Lower leg skin (tissue), 4 donors: Measurements from ENCODE around the gene MAMSTR. TPM values are rescaled to one million over a fixed set of nuclear protein-coding genes. Genes with fewer than 3 reads are reported as not detected.

Experiments
- DNase-seq, 2 donors: peaks; one replicate each; pipeline ENCODE4 v3.0.0-alpha.2; 2019; ENCODE audit warnings: low spot score in 2 of 2
- H3K4me3 ChIP-seq: fragments of 200-600 bp; sonication (generic); 2 replicates; pipeline ENCODE4 v1.5.1; 2017; ENCODE audit warnings: mild to moderate bottlenecking, low read depth; ENCODE audit not compliant: poor library complexity, severe bottlenecking
- POLR2A ChIP-seq, 2 donors: fragments of 450-650 bp; IDR thresholded peaks; one replicate each; pipeline ENCODE4 v1.6.1; 2016 to 2017; ENCODE audit warnings: antibody characterized with exemption in 2 of 2, mild to moderate bottlenecking in 1 of 2, moderate library complexity in 1 of 2
- WGBS, 2 donors: methylation state at CpG; one replicate each; pipeline ENCODE4 v1.1.5; 2018; 5-methylcytosine and 5-hydroxymethylcytosine counted together
- intact Hi-C: fragments of 100-400 bp; cut with DNase I; formaldehyde crosslinking; loops from one replicate; pipeline ENCODE4 v1.15.0; 2023; ENCODE audit warnings: low total_unique reads
- total RNA-seq, 4 donors: library from RNA; depleted of rRNA; stranded (reverse); fragments of >200 nt; gene quantifications; one replicate each; pipeline ENCODE4 v1.1.0, GENCODE V29; 2016
- TF ChIP-seq, protein P1 (sequence below), 3 donors: fragments of 450-650 bp; IDR thresholded peaks; one replicate each; pipeline ENCODE4 v1.5.1; 2016; ENCODE audit warnings: antibody characterized with exemption in 3 of 3, mild to moderate bottlenecking in 3 of 3, moderate library complexity in 2 of 3

The MAMSTR gene
- total RNA-seq, 4 donors from 2014 or later, result 0.42 to 0.74 (median 0.63) TPM

DNA sequence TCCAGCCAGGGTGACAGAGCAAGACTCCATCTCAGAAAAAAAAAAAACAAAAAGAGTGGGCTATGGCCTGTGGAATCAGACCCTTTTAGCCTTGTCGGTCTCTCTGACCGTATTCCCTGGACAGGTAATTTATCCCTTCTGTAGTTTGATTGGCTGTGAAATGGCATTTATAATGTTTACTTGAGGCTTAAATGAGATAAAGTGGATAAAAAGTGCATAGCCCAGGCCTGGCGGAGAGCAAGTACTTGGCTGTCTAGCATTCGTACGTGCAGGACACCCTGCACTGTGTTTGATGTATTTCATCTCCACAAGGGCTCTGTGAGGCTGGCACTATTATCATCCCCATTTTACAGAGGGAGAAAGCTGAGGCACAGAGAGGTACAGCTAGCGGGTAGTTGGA is 53.7 kb downstream of the MAMSTR start:
- 92 to 94% methylated on average over 6 of the region's 6 CpGs for WGBS, 2 donors

DNA sequence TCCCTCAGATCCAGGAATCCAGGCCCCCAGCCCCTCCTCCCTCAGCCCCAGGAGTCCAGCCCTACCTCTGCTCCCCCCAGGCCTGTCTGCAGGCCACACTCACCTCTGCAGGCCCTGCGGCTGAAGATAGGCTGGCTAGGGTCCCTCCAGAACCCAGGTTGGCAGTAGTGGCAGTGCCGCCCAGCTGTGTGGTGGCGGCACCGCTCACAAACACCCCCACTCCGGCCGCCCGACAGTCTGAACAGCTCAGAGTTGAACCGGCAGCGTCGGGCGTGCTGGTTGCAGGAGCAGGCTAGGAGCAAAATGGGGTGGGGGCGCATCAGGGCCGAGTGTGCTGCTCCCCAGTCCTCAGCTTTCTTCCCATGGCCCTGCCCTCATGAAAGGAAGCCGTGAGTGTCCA is 55.0 kb downstream of the MAMSTR start:
- intact Hi-C loops, result no loop called here

More for the DNA sequence above, 53.7 kb downstream of the MAMSTR start:
- H3K4me3 ChIP-seq, result no peak overlapping the region
- no peak for DNase-seq
- intact Hi-C loops, result no loop called here
- TF ChIP-seq, protein P1, sequence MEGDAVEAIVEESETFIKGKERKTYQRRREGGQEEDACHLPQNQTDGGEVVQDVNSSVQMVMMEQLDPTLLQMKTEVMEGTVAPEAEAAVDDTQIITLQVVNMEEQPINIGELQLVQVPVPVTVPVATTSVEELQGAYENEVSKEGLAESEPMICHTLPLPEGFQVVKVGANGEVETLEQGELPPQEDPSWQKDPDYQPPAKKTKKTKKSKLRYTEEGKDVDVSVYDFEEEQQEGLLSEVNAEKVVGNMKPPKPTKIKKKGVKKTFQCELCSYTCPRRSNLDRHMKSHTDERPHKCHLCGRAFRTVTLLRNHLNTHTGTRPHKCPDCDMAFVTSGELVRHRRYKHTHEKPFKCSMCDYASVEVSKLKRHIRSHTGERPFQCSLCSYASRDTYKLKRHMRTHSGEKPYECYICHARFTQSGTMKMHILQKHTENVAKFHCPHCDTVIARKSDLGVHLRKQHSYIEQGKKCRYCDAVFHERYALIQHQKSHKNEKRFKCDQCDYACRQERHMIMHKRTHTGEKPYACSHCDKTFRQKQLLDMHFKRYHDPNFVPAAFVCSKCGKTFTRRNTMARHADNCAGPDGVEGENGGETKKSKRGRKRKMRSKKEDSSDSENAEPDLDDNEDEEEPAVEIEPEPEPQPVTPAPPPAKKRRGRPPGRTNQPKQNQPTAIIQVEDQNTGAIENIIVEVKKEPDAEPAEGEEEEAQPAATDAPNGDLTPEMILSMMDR (IDR thresholded peaks at IDR 0.05), result no peak
- no peak for TF ChIP-seq POLR2A (IDR thresholded peaks at IDR 0.05)

DNA sequence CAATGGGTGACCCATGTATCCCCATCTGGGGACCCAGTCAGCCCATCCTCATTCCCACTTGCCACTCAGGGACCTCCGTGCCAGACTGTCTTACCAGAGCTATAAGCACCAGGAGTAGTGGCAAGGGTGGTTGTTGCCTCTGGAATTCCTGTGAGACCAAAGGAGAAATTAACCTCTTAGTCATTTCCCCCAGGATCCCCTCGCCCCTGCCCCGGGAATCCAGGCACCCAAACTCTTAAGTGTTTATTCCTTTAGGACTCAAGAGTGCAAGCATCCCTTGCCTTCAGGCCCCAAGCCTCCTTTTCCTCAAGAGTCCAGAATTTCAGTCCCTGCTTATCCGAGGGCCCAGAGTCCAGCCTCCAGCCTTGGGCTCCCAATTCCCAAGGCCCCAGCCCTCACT is 55.9 kb downstream of the MAMSTR start:
- TF ChIP-seq, protein P1 (IDR thresholded peaks at IDR 0.05), result no peak
- no peak for TF ChIP-seq POLR2A (IDR thresholded peaks at IDR 0.05)
- DNase-seq, result no peak
- H3K4me3 ChIP-seq, result no peak overlapping the region
- intact Hi-C loops, result no loop called here
- WGBS, 2 donors, result 94 to 95% methylated on average over 4 of the region's 4 CpGs

More for the DNA sequence above, 55.0 kb downstream of the MAMSTR start:
- WGBS, 2 donors, result 86 to 91% methylated on average over 11 to 14 of the region's 14 CpGs
- H3K4me3 ChIP-seq, result no peak overlapping the region
- no peak for DNase-seq
- TF ChIP-seq POLR2A (IDR thresholded peaks at IDR 0.05), result no peak
- TF ChIP-seq, protein P1 (IDR thresholded peaks at IDR 0.05), result no peak

Other genes with a start within 250 kb of the MAMSTR start
- gene LMTK3, start 207.9 kb downstream of the MAMSTR start, total RNA-seq, result 1 to 10 TPM; 5.3 to 6.7 (median 5.8) TPM
- gene SULT2B1, start 167.6 kb downstream of the MAMSTR start, total RNA-seq, result 100 to 1,000 TPM; 119 to 191 (median 166) TPM
- 1 to 10 TPM in 2 of 4 donors, not detected in 2; 1.7 to 2.1 TPM for gene SPACA4, start 113.0 kb downstream of the MAMSTR start, total RNA-seq
- gene FAM83E, start 104.6 kb downstream of the MAMSTR start, total RNA-seq, result 1 to 10 TPM in 2 of 4 donors, under 1 TPM in 2; 0.53 to 8.2 (median 3.8) TPM
- gene RPL18, start 100.5 kb downstream of the MAMSTR start, total RNA-seq, result 1,000 to 10,000 TPM; 3,252 to 5,828 (median 3,870) TPM
- gene SPHK2, start 100.2 kb downstream of the MAMSTR start, total RNA-seq, result 1 to 10 TPM; 2.2 to 8.8 (median 6.1) TPM
- 10 to 100 TPM; 21.1 to 41.6 (median 24.8) TPM for gene DBP, start 82.3 kb downstream of the MAMSTR start, total RNA-seq
- gene CA11, start 73.5 kb downstream of the MAMSTR start, total RNA-seq, result 10 to 100 TPM in 3 of 4 donors, 1 to 10 TPM in 1; 7.3 to 37.5 (median 10.3) TPM
- 1 to 10 TPM in 1 of 4 donors, under 1 TPM in 2, not detected in 1; 0.47 to 1.9 (median 0.58) TPM for gene NTN5, start 46.7 kb downstream of the MAMSTR start, total RNA-seq
- gene FUT2, start 23.8 kb downstream of the MAMSTR start, total RNA-seq, result 10 to 100 TPM in 3 of 4 donors, 1 to 10 TPM in 1; 8.5 to 14.9 (median 11.5) TPM
- gene RASIP1, start 20.9 kb upstream of the MAMSTR start, total RNA-seq, result 10 to 100 TPM in 2 of 4 donors, 1 to 10 TPM in 2; 4.7 to 16.8 (median 11.4) TPM
- not detected for gene IZUMO1, start 27.2 kb upstream of the MAMSTR start, total RNA-seq
- 1 to 10 TPM; 1.7 to 4.9 (median 3.5) TPM for gene FUT1, start 32.9 kb upstream of the MAMSTR start, total RNA-seq
- gene FGF21, start 35.8 kb upstream of the MAMSTR start, total RNA-seq, result not detected
- 10 to 100 TPM; 20.3 to 61.4 (median 38.6) TPM for gene BCAT2, start 91.3 kb upstream of the MAMSTR start, total RNA-seq
- gene HSD17B14, start 116.8 kb upstream of the MAMSTR start, total RNA-seq, result 1 to 10 TPM; 1.6 to 6.6 (median 5.4) TPM
- gene PLEKHA4, start 148.9 kb upstream of the MAMSTR start, total RNA-seq, result 1 to 10 TPM; 2.9 to 7.2 (median 6.3) TPM
- 100 to 1,000 TPM in 1 of 4 donors, 10 to 100 TPM in 3; 91.6 to 152 (median 97.5) TPM for gene PPP1R15A, start 152.7 kb upstream of the MAMSTR start, total RNA-seq
- gene TULP2, start 179.0 kb upstream of the MAMSTR start, total RNA-seq, result not detected
- gene NUCB1, start 180.6 kb upstream of the MAMSTR start, total RNA-seq, result 100 to 1,000 TPM; 162 to 269 (median 189) TPM
- not detected for gene DHDH, start 214.0 kb upstream of the MAMSTR start, total RNA-seq
- gene BAX, start 235.2 kb upstream of the MAMSTR start, total RNA-seq, result 10 to 100 TPM; 15.5 to 36.3 (median 31.1) TPM
- gene FTL, start 245.6 kb upstream of the MAMSTR start, total RNA-seq, result 1,000 to 10,000 TPM; 1,012 to 1,617 (median 1,174) TPM